MM.1S (cell line): ENCODE measurements around the gene RAB40A.
A peak's percentile ranks its signal among the peaks of the same experiment; 100 is the strongest.
"Not testable (repeated sequence)": the region's sequence is repeated elsewhere in the genome, so short reads cannot be mapped to it uniquely, and the experiment has no call there.

Experiments
- DNase-seq: peaks from one replicate; pipeline ENCODE4 v3.0.0-alpha.2; 2015
- H2AFZ ChIP-seq: fragments of 300-600 bp; sonication (generic); 2 replicates; pipeline ENCODE4 v1.6.0; 2016; ENCODE audit warnings: antibody characterized with exemption, low read length
- H3F3A ChIP-seq: fragments of 300-600 bp; sonication (generic); 2 replicates; pipeline ENCODE4 v1.6.1; 2016; ENCODE audit warnings: mild to moderate bottlenecking, antibody characterized with exemption, low read length, moderate library complexity, mixed read lengths; ENCODE audit not compliant: insufficient read depth
- H3K27ac ChIP-seq: fragments of 300-600 bp; sonication (generic); 2 replicates; pipeline ENCODE4 v1.5.1; 2016; ENCODE audit warnings: mild to moderate bottlenecking, low read length
- H3K27me3 ChIP-seq: fragments of 300-600 bp; sonication (generic); replicated peaks from 2 replicates; pipeline ENCODE4 v1.6.0; 2016; ENCODE audit warnings: low read length; ENCODE audit not compliant: insufficient read depth
- H3K36me3 ChIP-seq: fragments of 300-600 bp; sonication (generic); replicated peaks from 2 replicates; pipeline ENCODE4 v1.6.1; 2016; ENCODE audit warnings: mild to moderate bottlenecking, low read length, mixed read lengths; ENCODE audit not compliant: insufficient read depth
- H3K4me1 ChIP-seq: fragments of 300-600 bp; sonication (generic); 2 replicates; pipeline ENCODE4 v1.6.1; 2016; ENCODE audit warnings: low read length, mixed read lengths
- H3K4me2 ChIP-seq: fragments of 300-600 bp; sonication (generic); 2 replicates; pipeline ENCODE4 v1.6.0; 2016; ENCODE audit warnings: low read depth, low read length
- H3K4me3 ChIP-seq: fragments of 300-600 bp; sonication (generic); 2 replicates; pipeline ENCODE4 v1.5.1; 2016; ENCODE audit warnings: low read length, mixed read lengths
- H3K79me2 ChIP-seq: fragments of 300-600 bp; sonication (generic); 2 replicates; pipeline ENCODE4 v1.6.1; 2016; ENCODE audit warnings: mixed run types, low read length, mixed read lengths
- H3K9ac ChIP-seq: fragments of 300-600 bp; sonication (generic); 2 replicates; pipeline ENCODE4 v1.6.1; 2016; ENCODE audit warnings: low read length, mixed read lengths
- H3K9me2 ChIP-seq: fragments of 300-600 bp; sonication (generic); replicated peaks from 2 replicates; pipeline ENCODE4 v1.6.1; 2016; ENCODE audit warnings: mild to moderate bottlenecking, low read length, mixed read lengths; ENCODE audit not compliant: insufficient read depth
- H3K9me3 ChIP-seq: fragments of 300-600 bp; sonication (generic); replicated peaks from 2 replicates; pipeline ENCODE4 v1.6.1; 2016; ENCODE audit warnings: mild to moderate bottlenecking, low read length, mixed read lengths; ENCODE audit not compliant: insufficient read depth
- H4K20me1 ChIP-seq: fragments of 300-600 bp; sonication (generic); 2 replicates; pipeline ENCODE4 v1.6.1; 2016; ENCODE audit warnings: mild to moderate bottlenecking, low read length, moderate library complexity, mixed read lengths; ENCODE audit not compliant: insufficient read depth
- EZH2 ChIP-seq: fragments of 300-600 bp; sonication (generic); optimal IDR thresholded peaks from 2 replicates; pipeline ENCODE3; 2017; ENCODE audit warnings: low read depth, mild to moderate bottlenecking, antibody characterized with exemption, low read length, mixed read lengths
- EZH2phosphoT487 ChIP-seq: fragments of 300-600 bp; sonication (generic); IDR thresholded peaks from 2 replicates; pipeline ENCODE4 v1.6.1; 2018; ENCODE audit warnings: antibody characterized with exemption, low read length
- TF ChIP-seq, protein P1 (sequence below): fragments of 300-600 bp; sonication (generic); IDR thresholded peaks from 2 replicates; pipeline ENCODE4 v1.5.1; 2016; ENCODE audit warnings: antibody characterized with exemption, low read length, mixed read lengths

Gene RAB40A

GRCh38 chrX:103464072-103464773 lies 55.1 kb downstream of the RAB40A start:
- no peaks in the 10 kb centered on the region for H3K27me3 ChIP-seq
- no peaks in the 10 kb centered on the region for H3K79me2 ChIP-seq
- no peaks in the 10 kb centered on the region for H3K9me2 ChIP-seq
- no peaks in the 10 kb centered on the region for H3F3A ChIP-seq
- no peak overlapping the region for H3K27ac ChIP-seq
- peak overlapping the region; percentile 56 for H3K4me2 ChIP-seq
- no peaks in the 10 kb centered on the region for H3K9me3 ChIP-seq
- H2AFZ ChIP-seq: peak overlapping the region; percentile 47
- DNase-seq: peak; percentile 36
- H3K36me3 ChIP-seq: no peaks in the 10 kb centered on the region
- peak overlapping the region; percentile 52 for H3K4me3 ChIP-seq
- TF ChIP-seq, protein P1, sequence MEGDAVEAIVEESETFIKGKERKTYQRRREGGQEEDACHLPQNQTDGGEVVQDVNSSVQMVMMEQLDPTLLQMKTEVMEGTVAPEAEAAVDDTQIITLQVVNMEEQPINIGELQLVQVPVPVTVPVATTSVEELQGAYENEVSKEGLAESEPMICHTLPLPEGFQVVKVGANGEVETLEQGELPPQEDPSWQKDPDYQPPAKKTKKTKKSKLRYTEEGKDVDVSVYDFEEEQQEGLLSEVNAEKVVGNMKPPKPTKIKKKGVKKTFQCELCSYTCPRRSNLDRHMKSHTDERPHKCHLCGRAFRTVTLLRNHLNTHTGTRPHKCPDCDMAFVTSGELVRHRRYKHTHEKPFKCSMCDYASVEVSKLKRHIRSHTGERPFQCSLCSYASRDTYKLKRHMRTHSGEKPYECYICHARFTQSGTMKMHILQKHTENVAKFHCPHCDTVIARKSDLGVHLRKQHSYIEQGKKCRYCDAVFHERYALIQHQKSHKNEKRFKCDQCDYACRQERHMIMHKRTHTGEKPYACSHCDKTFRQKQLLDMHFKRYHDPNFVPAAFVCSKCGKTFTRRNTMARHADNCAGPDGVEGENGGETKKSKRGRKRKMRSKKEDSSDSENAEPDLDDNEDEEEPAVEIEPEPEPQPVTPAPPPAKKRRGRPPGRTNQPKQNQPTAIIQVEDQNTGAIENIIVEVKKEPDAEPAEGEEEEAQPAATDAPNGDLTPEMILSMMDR: peak; percentile 46
- TF ChIP-seq EZH2phosphoT487: no peak
- no peaks in the 10 kb centered on the region for H4K20me1 ChIP-seq
- H3K9ac ChIP-seq: no peak overlapping the region
- no peaks in the 10 kb centered on the region for H3K4me1 ChIP-seq

DNA sequence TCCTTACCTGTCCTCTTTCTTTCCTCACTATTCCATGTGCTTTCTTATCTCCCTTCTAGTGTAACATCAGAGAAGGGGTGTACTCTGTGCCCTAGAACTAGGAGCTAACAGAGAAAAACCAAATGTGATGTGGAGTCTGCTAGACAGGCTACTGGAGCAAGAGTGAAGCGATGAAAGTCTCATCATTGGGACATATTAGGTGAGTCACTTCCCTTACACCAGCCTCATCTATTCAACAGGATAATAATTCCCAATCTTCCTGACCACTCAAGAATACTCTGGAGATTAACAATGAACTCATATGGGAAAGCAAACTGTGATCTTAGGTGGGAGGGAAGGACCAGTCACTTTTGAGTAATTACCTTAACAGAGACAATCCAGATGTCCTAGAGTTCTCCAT lies 58.1 kb downstream of the RAB40A start:
- Histone ChIP-seq H3K27ac (no peak overlapping the region), H3K36me3 (no peaks in the 10 kb centered on the region), H3K9me3 (no peaks in the 10 kb centered on the region), H2AFZ (no peak overlapping the region), H3K9ac (no peak overlapping the region), H4K20me1 (no peaks in the 10 kb centered on the region), H3F3A (no peaks in the 10 kb centered on the region), H3K9me2 (no peaks in the 10 kb centered on the region), H3K4me3 (no peak overlapping the region), H3K27me3 (no peaks in the 10 kb centered on the region), H3K79me2 (no peaks in the 10 kb centered on the region), H3K4me1 (no peaks in the 10 kb centered on the region), H3K4me2 (no peak overlapping the region)
- no peak for DNase-seq
- TF ChIP-seq, protein P1: no peak
- TF ChIP-seq EZH2 (no peak), EZH2phosphoT487 (no peak)

- not testable (repeated sequence) for H3K4me3 ChIP-seq, H3K27ac ChIP-seq, H3K9me2 ChIP-seq, H3K27me3 ChIP-seq, H3F3A ChIP-seq, H3K4me1 ChIP-seq, H3K9me3 ChIP-seq, H3K36me3 ChIP-seq, H3K9ac ChIP-seq, DNase-seq, H4K20me1 ChIP-seq, H2AFZ ChIP-seq, H3K4me2 ChIP-seq, H3K79me2 ChIP-seq
These were observed 59.1 kb downstream of the RAB40A start for GRCh38 chrX:103460001-103460755.

GRCh38 chrX:103453655-103454054 lies 65.6 kb downstream of the RAB40A start:
- H3K27ac ChIP-seq: no peak overlapping the region
- H3K27me3 ChIP-seq: no peaks in the 10 kb centered on the region
- no peaks in the 10 kb centered on the region for H4K20me1 ChIP-seq
- no peaks in the 10 kb centered on the region for H3K4me1 ChIP-seq
- H3K9me2 ChIP-seq: no peaks in the 10 kb centered on the region
- H2AFZ ChIP-seq: no peak overlapping the region
- H3K79me2 ChIP-seq: no peaks in the 10 kb centered on the region
- no peak overlapping the region for H3K9ac ChIP-seq
- DNase-seq: no peak
- no peak overlapping the region for H3K4me2 ChIP-seq
- no peak overlapping the region for H3K4me3 ChIP-seq
- TF ChIP-seq EZH2phosphoT487: no peak
- TF ChIP-seq EZH2: no peak
- TF ChIP-seq, protein P1: no peak
- no peaks in the 10 kb centered on the region for H3K36me3 ChIP-seq
- H3K9me3 ChIP-seq: no peaks in the 10 kb centered on the region
- H3F3A ChIP-seq: no peaks in the 10 kb centered on the region
